ENCODE results near the gene CCDC167.

CCDC167 gene

DNA sequence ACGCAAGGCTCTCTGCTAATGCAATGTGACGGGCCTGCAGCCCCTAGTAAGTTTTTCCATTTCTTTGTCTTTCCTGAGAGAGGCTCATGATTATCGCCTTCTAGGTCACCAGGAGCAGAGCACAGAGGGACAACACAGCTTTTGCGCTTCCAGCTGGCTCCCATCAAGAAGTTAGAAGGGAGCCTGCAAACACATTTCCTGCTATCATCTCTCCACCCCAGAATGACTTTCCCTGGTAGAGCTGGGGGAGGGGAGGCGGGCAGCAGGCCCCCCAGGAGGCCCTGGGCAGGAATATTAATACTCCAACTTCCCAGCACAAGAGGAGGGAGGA, 35.7 kb upstream of the CCDC167 start:
- Histone ChIP-seq H3K36me3 (no peaks in the 10 kb centered on the region), H3K9me3 (ENCODE audit: severe bottlenecking) (no peaks in the 10 kb centered on the region), H3K27me3 (ENCODE audit: insufficient read depth, low read depth, severe bottlenecking) (no peaks in the 10 kb centered on the region), H3K27ac (no peak overlapping the region), H3K4me3 (ENCODE audit: low read depth, low read length) (no peak overlapping the region)
- TF ChIP-seq, protein P1, sequence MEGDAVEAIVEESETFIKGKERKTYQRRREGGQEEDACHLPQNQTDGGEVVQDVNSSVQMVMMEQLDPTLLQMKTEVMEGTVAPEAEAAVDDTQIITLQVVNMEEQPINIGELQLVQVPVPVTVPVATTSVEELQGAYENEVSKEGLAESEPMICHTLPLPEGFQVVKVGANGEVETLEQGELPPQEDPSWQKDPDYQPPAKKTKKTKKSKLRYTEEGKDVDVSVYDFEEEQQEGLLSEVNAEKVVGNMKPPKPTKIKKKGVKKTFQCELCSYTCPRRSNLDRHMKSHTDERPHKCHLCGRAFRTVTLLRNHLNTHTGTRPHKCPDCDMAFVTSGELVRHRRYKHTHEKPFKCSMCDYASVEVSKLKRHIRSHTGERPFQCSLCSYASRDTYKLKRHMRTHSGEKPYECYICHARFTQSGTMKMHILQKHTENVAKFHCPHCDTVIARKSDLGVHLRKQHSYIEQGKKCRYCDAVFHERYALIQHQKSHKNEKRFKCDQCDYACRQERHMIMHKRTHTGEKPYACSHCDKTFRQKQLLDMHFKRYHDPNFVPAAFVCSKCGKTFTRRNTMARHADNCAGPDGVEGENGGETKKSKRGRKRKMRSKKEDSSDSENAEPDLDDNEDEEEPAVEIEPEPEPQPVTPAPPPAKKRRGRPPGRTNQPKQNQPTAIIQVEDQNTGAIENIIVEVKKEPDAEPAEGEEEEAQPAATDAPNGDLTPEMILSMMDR (IDR thresholded peaks at IDR 0.05; ENCODE audit: low read depth, low read length) = no peak
- DNase-seq = no peak

- H3K27ac ChIP-seq = no peak overlapping the region
- no peak for DNase-seq
- no peak overlapping the region for H3K4me3 ChIP-seq (ENCODE audit: low read depth, low read length)
- H3K9me3 ChIP-seq (ENCODE audit: severe bottlenecking) = no peaks in the 10 kb centered on the region
- no peaks in the 10 kb centered on the region for H3K36me3 ChIP-seq
- TF ChIP-seq, protein P1 (IDR thresholded peaks at IDR 0.05; ENCODE audit: low read depth, low read length) = no peak
- no peaks in the 10 kb centered on the region for H3K27me3 ChIP-seq (ENCODE audit: insufficient read depth, low read depth, severe bottlenecking)
Observed at GRCh38 chr6:37534893-37535292, 35.2 kb upstream of the CCDC167 start.

GRCh38 chr6:37532122-37532521, 32.4 kb upstream of the CCDC167 start:
- DNase-seq = no peak
- H3K27ac ChIP-seq = no peak overlapping the region

GRCh38 chr6:37531437-37532036, 31.8 kb upstream of the CCDC167 start:
- no peak for DNase-seq
- TF ChIP-seq, protein P1 (IDR thresholded peaks at IDR 0.05; ENCODE audit: low read depth, low read length) = no peak
- Histone ChIP-seq H3K4me3 (ENCODE audit: low read depth, low read length) (no peak overlapping the region), H3K27ac (no peak overlapping the region), H3K27me3 (ENCODE audit: insufficient read depth, low read depth, severe bottlenecking) (no peaks in the 10 kb centered on the region), H3K36me3 (no peaks in the 10 kb centered on the region), H3K9me3 (ENCODE audit: severe bottlenecking) (no peaks in the 10 kb centered on the region)

More at GRCh38 chr6:37532122-37532521, 32.4 kb upstream of the CCDC167 start:
- Histone ChIP-seq H3K27me3 (ENCODE audit: insufficient read depth, low read depth, severe bottlenecking) (no peaks in the 10 kb centered on the region), H3K36me3 (no peaks in the 10 kb centered on the region), H3K9me3 (ENCODE audit: severe bottlenecking) (no peaks in the 10 kb centered on the region), H3K4me3 (ENCODE audit: low read depth, low read length) (no peak overlapping the region)
- TF ChIP-seq, protein P1 (IDR thresholded peaks at IDR 0.05; ENCODE audit: low read depth, low read length) = no peak

- DNase-seq = no peak
- no peaks in the 10 kb centered on the region for H3K9me3 ChIP-seq (ENCODE audit: severe bottlenecking)
- H3K27me3 ChIP-seq (ENCODE audit: insufficient read depth, low read depth, severe bottlenecking) = no peaks in the 10 kb centered on the region
- TF ChIP-seq, protein P1 (IDR thresholded peaks at IDR 0.05; ENCODE audit: low read depth, low read length) = no peak
- no peaks in the 10 kb centered on the region for H3K36me3 ChIP-seq
- no peak overlapping the region for H3K4me3 ChIP-seq (ENCODE audit: low read depth, low read length)
- no peak overlapping the region for H3K27ac ChIP-seq
Observed at GRCh38 chr6:37531026-37531425, 31.3 kb upstream of the CCDC167 start.

DNA sequence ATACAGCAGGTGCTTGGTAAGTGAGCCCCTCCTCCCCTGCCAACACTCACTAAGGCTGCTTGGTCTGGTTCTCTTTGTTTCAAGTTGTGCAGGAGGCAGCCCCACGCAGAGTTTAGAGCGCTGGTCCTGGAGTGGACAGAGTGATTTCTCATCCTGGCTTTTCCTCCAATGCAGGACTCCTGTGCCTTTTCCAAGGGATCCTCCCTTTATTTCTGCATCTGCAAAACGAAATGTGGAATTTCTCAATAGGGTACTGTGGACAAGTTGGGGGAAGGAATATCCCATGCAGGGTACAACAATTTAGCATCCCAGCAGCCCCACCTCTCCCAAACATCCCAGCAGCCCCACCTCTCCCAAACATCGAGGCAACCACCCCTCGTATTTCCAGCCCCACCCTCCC, 30.6 kb upstream of the CCDC167 start:
- TF ChIP-seq, protein P1 (IDR thresholded peaks at IDR 0.05; ENCODE audit: low read depth, low read length) = no peak
- Histone ChIP-seq H3K36me3 (no peaks in the 10 kb centered on the region), H3K27me3 (ENCODE audit: insufficient read depth, low read depth, severe bottlenecking) (no peaks in the 10 kb centered on the region), H3K4me3 (ENCODE audit: low read depth, low read length) (no peak overlapping the region), H3K9me3 (ENCODE audit: severe bottlenecking) (no peaks in the 10 kb centered on the region), H3K27ac (no peak overlapping the region)
- no peak for DNase-seq
